ENCODE data around the gene PRPS1. TPM values are rescaled to one million over a fixed set of nuclear protein-coding genes. Genes with fewer than 3 reads are reported as not detected.
"Not testable (repeated sequence)": the region's sequence is repeated elsewhere in the genome, so short reads cannot be mapped to it uniquely, and the experiment has no call there.

PRPS1 gene
- polyA plus RNA-seq, 3 donors, result 44.9 to 51.2 (median 51.0) TPM

DNA sequence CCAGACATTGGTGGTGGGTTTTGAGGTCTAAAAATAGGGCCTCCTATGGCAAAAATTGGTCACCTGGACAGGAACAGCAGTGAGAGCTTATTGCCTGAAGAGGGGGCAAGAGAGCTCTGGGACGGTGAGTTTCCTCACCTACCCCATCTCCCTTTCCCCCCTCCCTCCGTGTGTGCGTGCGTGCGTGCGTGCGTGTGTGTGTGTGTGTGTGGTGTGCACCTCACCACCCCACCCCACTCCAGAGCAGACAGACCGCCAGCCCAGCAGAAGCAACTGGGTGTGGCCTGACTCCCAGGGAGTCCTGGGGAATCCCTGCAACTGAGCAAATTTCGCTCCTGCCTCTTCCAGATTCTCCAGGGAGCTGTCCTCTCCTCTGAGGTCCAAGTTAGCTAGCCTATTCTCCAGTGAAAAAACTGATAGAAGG lies 44.7 kb downstream of the PRPS1 start:
- no peak for DNase-seq

DNA sequence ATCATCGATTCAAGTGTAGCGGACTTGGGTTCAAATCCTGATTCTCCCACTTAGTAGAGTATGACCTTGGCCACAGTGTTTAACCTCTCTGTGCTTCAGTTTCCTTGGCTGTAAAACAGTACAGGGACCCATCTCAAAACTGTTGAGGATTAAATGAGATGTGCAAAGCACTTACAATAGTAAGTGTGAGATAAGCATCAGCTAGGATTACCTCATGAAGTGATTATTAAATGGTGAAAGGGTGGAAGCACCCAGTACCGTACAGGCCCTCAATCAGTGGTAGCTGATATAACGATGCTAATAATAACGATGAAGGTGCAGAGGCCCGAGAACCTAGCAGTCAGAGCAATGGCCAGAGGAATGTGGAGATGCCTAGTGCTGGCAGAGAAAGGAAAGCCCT lies 45.1 kb downstream of the PRPS1 start:
- DNase-seq, result no peak

DNA sequence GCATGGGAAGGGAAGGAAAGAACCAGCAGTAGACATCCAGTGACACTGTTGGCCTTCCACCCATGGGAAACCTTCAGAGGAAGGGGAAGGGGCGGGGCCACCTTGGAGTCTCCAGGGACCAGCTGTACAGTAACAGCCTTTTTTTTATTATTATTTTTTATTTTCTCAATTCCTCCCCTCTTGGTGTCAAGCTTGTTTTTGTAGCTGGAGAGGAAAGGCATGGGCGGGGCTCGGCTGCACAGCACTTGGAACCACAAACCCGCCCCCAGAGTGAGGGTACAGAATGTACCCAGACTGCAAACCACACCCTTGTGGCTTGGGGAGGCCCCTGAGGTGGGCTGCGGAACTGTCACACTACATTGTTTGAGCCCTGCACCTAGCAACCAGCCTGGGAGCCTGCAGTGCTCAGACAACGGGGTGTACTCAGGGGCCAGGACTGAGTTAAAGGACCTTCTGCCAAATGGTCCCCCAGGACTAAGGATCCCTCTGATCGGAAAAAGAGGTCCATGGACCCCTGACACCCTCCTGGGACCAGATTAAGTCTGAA lies 45.7 kb downstream of the PRPS1 start:
- no peak for DNase-seq

- no peak for DNase-seq
Observed at GRCh38 chrX:107674480-107675364, 46.4 kb downstream of the PRPS1 start.

DNA sequence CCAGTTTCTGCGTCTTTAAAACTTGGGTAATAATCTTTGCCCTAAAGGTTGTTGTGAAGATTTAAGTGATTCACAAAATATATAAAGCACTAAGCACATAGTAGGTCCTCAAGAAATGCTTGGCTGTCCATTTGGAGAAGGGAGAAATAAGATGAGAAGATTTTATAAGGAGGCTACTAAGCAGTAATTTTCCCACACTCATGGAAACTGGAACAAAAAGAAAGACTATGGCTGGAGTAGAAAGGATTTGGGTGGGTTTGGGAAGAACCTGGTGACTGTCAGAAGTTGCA lies 47.0 kb downstream of the PRPS1 start:
- DNase-seq, result no peak

DNA sequence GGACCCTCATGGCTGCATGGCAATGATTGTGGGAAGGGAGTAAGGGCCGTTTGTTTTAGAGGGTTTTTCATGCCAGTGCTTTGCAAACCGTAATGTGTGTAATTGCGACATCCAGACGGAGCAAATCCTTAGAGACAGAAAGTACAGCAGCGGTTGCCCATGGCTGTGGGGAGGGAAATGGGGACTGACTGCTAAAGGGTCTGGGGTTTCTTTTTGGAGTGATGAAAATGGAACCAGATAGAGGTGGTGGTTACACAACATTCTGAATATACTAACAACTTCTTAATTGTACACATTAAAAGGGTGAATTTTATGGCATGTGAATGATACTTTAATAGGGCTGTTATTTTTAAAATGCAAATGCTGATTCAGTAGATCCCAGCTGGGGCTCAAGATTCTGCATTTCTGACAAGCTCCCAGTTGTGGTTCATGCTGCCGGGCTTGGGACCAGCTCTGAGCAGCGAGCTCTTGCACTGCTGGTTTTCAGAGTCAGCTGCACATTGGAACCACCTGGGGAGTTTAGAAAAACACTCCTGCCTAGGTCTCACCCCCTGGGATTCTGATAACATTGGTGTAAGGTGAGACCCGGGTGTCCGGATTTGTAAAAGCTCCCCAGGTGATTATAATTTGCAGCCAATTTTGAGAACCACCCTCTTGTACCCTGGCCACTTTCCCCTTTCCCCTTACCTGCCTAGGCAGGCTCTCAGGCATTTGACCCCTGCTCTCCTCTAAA lies 47.7 kb downstream of the PRPS1 start:
- no peak for DNase-seq

- peak; percentile 64 for DNase-seq
Observed at GRCh38 chrX:107676559-107677378, 48.5 kb downstream of the PRPS1 start.

DNA sequence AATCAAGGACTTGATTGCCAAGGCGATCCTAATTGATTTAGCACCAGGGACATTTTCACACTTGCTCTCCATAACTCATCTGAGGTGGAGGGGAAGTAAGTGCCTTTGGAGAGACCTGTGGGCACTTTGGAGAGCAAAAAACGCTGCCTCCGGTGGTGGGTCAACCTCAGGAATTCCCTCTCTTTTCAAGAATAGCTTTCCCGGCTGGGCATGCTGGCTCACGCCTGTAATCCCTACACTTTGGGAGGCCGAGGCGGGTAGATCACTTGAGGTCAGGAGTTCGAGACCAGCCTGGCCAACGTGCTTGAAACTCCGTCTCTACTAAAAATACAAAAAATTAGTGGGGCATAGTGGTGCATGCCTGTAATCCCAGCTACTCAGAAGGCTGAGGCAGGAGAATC lies 49.2 kb downstream of the PRPS1 start:
- no peak for DNase-seq

GRCh38 chrX:107677909-107678308 lies 49.6 kb downstream of the PRPS1 start:
- DNase-seq, result no peak

DNA sequence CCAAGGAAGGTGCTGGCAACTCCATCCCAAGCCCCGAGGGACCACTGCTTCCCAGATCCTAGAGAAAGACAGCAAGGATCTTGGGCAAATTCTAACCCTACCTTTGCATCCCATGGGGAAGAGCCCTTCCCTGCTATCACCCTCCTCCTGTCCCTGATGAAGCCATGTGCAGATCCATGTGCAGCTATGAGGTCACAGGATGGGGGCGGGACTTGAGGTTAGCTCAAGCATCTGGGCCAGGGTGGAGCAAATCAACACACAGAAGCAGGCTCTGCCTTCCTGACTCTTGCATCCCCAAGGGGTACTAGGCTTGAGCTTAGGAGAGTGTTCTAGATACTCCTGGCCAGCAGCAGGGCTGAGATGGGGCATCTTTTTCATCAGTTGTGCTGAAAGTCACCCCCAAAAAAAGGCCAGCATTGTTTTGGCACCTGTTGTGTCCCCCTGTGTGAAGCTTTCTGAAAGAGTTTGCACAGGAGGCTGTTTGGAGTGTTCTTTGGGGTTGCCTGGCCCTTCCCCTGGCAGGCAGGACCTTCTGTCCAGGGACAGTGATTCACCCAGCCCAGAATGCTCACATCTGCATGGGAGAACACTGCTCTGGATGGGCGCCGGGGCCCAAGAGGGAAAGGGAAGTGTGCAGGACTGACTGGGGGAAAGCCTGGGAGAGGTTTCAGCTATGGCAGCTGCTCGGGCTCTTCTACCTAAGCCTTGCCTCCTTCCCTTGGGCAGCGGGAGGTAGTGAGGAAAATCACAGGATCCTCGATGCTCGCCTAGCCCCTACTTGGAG lies 50.8 kb downstream of the PRPS1 start:
- no peak for DNase-seq

GRCh38 chrX:107682256-107682655 lies 53.9 kb downstream of the PRPS1 start:
- no peak for DNase-seq

- DNase-seq, result no peak
Observed at GRCh38 chrX:107683124-107683895, 55.0 kb downstream of the PRPS1 start.

DNA sequence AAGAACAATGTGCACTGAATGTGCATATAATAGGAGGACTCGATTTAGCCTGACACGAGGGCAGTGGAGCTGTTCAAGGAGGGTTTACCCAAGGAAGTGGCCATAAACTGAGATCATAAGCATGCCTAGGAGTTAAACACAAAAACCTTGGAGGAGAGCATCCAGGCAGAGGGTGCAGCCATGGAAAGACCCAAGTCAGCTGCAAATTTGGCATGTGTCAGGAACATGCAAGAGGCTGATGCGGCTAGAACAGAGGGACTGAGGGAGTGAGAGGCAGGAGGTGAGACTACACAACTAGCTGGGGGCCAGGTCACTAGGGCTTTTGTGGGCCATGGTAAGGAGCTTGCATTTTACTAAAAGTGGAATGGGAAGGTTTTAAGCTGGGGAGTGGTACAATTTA lies 55.6 kb downstream of the PRPS1 start:
- DNase-seq, result no peak

DNA sequence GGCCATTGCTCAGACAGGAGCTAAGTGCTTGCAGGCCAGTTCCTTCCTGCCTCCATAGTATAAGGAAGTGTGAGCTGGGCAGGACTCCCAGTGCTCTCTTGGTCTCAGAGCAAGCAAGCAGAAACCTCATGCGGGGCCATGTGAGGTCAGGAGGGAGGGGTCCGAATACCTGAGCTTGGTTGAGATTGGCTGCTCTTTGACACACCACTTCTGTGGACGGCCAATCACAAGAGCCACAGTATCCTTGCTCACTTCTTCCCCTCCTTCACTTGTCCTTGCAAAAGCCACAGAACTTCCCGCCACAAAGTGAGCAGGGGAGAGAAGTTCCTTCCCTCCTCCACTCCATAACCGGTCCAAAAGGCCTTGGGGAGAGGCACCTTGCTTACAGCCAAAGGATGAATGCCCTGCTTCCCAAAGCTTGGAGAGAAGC lies 56.7 kb downstream of the PRPS1 start:
- DNase-seq, result no peak

- not testable (repeated sequence) for DNase-seq
Observed at GRCh38 chrX:107685586-107685985, 57.3 kb downstream of the PRPS1 start.

- no peak for DNase-seq
Observed at GRCh38 chrX:107686026-107686425, 57.7 kb downstream of the PRPS1 start.

- DNase-seq, result peak; percentile 52
Observed at GRCh38 chrX:107686792-107687191, 58.5 kb downstream of the PRPS1 start.

DNA sequence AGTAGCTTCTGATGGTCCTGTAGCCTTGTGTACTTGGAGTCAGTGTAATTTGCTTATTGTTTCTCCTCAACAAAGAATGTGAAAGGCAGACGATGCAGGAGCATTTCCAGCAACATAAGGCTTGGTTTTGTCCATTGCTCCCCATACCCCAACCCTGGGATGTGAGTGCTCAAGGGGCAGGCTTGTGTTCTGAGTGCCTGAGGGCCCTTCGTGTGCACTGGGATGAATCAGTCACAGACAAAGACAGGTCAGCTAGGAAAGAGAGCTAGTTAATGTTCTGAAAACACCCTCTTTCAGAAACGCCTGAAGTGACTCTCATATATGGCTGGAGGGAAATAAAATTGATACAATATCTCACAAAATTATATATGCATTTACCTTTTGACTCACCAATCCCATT lies 59.1 kb downstream of the PRPS1 start:
- DNase-seq, result no peak

GRCh38 chrX:107691024-107691448 lies 62.7 kb downstream of the PRPS1 start:
- DNase-seq, result no peak

GRCh38 chrX:107699616-107700015 lies 71.3 kb downstream of the PRPS1 start:
- DNase-seq, result no peak
